Kasumi-1 (cell line): ENCODE results near the gene PEX5L.
"Not testable (repeated sequence)": the region's sequence is repeated elsewhere in the genome, so short reads cannot be mapped to it uniquely, and the experiment has no call there.

Source experiments
- DNase-seq, 2 experiments: peaks; one replicate each; lab custom pipeline; 2025; lab: John Stamatoyannopoulos, UW

PEX5L gene, protein sequence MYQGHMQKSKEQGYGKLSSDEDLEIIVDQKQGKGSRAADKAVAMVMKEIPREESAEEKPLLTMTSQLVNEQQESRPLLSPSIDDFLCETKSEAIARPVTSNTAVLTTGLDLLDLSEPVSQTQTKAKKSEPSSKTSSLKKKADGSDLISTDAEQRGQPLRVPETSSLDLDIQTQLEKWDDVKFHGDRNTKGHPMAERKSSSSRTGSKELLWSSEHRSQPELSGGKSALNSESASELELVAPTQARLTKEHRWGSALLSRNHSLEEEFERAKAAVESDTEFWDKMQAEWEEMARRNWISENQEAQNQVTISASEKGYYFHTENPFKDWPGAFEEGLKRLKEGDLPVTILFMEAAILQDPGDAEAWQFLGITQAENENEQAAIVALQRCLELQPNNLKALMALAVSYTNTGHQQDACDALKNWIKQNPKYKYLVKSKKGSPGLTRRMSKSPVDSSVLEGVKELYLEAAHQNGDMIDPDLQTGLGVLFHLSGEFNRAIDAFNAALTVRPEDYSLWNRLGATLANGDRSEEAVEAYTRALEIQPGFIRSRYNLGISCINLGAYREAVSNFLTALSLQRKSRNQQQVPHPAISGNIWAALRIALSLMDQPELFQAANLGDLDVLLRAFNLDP

DNA sequence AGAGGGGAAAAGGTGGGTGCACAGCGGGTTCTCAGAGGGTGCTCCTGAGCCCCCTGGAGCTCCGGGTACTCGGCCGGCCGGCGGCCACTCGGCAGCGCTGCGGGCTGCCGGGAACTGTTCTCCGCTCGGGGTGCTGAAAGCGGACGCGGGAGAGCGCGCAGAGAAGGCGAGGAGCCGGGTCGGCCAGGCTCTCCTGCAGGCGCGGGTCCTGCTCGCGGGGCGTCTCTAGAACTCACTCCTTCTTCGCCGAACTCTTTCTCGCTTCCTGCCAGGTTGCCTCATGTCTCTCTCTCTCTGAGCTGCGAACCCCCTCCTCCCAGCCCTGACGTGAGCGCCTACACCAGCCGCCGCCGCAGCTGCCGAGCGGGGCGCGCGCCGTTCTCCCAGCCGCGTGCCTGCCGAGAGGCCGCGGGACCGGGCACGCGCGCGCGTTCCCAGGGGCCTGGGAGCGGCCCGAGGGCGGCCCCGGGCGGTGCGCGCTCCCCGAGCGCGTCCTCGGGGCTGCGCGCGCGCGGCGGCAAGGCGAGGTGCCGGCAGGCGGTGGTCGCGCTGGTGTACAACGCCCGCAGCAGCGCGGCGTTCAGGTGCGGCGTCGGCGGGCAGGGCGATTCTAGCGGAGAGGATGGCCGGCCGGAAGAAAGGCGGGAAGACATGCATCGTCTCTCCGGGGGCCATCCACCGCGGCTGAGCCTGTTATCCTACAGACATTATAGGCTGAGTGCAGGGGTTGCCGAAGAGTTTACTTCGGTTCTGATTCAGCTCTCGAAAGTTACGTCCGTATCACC, at the start of gene PEX5L:
TSS of gene PEX5L (minus strand) at position 267 of the 785 bp plus-strand sequence. CDS start 338 bp downstream, outside the sequence.
- peak; percentile 49 to 53 for DNase-seq

DNA sequence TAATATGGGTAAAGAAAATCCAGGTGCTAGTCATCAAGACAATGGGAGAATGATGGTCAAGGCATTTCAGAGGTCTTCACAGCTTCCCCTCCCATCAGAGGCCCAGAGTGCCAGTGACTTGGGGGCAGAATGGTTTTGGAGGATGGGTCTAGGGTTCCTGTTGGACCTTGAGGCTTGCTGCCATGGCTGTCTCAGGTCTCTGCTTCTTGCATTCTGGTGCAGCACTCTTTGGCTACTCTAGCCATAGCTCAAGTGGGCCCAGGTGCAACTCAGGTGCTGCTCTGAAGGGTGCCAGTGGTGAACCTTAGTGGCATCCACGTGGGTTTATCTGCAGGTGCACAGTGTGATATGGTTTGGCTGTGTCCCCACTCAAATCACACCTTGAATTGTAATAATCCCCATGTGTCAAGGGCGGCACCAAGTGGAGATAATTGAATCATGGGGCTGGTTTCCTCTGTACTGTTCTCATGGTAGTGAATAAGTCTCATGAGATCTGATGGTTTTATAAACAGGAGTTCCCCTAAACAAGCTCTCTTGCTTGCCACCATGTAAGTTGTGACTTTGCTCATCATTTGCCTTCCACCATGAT, 48.5 kb upstream of the PEX5L start:
- DNase-seq = no peak

DNA sequence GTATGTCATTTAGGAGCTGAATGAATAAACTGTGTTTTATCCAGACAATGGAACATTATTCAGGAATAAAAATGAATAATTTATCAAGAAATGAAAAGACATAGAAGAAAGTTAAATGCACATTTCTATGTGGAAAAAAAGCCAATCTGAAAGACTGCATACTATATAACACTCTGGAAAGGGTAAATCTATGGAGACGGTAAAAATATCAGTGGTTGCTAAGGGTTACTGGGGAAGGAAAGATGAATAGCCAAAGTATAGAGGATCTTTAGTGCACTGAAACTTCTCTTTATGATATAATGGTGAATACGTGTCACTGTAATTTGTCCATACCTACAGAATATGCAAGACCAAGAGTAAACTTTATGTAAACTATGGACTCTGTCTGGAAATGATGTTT, 46.0 kb upstream of the PEX5L start:
- no peak for DNase-seq

DNA sequence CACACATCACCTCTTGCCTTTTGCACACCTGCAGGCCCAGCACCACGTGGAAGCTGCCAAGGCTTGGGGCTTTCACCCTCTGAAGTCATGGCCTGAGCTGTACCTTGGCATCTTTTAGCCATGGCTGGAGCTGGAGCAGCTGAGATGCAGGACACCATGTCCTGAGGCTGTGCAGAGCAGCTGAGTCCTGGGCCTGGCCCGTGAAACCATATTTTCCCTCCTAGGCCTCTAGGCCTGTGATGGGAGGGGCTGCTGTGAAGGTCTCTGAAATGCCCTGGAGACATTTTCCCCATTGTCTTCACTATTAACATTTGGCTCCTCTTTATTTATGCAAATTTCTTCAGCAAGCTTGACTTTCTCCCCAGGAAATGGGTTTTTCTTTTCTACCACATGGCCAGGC, 41.9 kb upstream of the PEX5L start:
- no peak for DNase-seq

DNA sequence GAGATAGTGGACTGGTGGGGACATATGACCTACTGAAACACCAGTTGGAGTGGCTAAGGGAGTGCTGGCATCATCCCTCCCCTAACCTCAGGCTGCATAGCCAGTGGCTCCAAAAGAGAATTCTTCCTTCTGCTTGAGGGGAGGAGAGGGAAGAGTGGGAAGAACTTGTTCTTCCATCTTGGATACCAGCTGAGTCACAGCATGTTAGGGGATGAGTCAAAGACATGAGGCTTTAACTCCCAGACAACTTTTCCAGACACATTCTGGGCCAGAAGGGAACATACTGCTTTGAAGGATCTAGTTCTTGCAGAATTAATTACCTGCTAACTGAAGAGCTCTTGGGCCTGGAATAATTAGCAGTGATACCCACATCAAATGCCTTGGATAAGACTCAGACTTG, 36.8 kb upstream of the PEX5L start:
- DNase-seq = no peak

DNA sequence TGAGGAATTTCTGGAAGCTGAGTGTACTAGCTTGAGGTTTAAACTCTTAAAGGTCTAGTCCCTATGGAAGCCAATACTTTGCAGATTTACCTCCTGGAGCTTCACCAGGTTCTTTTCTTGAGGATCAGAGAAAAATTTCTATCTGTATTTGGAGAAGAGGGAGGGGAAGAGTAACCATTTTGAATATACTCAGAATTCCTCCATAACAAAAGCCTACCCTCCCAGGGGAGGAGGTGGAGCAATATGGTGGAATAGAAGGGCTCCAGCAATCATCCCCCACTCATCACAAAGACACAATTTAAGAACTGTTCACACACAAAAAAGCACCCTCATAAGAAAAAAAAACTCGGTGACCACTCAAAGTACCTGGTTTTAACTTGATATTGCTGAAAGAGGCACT, 36.0 kb upstream of the PEX5L start:
- no peak for DNase-seq

DNA sequence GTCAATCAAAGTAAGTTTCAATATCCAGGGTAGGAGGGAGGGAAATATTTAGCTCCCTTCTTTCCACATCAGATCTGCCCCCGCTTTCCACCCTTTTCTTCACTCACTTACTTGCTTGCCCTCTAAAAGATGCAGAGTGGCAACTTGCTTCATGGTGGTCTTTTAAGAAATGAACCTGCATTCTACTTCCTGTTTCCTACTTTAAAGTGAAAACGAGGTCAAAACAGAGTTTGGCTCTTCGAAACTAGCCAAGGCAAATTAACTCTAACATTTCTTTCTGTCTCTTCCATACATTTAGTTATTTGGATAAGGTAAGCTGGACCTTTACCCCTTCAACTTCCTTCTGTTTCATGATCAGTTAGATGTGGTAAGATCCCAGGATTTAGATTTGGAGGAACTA, 34.2 kb upstream of the PEX5L start:
- no peak for DNase-seq

DNA sequence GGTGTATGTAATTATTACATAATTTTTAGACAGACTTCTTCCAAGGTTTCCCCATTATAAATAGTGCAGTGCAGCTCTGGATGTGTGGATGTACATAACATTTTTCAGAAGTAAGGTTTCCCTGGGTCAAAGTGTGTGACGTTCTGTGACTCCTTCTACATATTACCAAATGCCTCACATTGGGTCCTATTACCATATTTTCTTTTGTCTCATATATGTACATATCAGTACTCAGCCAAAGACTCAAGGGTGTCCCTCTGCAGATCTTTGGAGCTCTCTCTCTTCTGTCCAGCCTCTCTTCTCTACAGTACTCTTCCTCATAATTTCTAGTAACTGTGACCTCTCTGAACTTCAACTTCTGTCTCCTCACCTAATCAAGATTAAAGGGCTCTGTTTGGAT, 31.3 kb upstream of the PEX5L start:
- no peak for DNase-seq

DNA sequence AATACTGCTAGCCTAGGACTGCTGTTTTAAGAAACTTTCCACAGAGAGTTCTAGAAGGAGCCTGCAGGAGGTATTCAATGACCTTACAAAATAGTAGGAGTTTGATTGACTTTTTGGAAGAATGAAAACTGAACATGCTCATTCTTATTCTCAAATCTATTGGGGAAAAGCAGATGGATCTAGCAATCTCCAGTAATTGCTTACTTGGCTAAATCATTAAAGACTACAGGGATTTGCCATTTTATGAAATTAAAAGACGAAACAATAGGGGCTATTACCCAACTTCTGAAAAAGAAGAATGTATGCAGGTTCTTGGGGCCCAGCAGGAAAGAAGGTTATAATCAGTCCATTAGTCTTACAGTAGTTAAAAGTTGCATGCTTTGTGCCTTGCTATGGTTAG, 29.9 kb upstream of the PEX5L start:
- DNase-seq = no peak

DNA sequence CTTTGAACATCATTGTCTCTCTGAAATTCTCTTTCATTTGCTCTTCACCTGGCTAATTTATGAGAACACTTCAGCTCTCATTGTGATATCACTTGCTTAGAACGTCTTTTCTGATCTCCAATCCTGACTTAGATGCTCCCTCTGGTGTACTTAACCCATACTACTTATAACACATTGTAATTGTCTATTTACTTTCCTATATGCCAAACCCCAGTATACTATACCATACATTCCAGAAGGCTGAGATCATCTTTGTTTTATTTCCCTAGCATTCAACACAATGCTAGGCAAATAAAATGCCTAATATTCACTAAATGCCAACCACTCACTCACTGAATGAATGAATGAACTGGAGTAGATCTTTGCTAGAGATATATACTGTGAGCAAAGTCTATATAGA, 27.0 kb upstream of the PEX5L start:
- no peak for DNase-seq

DNA sequence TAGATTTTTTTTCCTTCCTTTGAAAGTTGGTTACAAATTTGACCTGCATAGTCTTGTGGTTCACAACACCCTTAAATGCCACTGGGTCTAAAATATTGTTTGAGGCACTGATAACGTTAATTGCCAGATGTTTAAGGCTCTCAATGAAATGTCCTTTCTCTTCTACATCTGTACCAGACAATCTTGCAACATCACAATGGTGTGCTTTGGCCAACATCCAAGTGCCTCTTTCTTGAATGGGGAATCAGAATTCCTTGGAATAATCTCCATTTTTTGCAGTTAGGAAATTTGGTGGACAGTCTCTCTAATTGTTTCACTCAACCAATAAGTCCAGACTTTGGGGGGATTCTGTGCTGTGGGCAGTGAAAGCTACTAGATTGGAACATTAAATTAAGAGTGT, 26.0 kb upstream of the PEX5L start:
- no peak for DNase-seq

DNA sequence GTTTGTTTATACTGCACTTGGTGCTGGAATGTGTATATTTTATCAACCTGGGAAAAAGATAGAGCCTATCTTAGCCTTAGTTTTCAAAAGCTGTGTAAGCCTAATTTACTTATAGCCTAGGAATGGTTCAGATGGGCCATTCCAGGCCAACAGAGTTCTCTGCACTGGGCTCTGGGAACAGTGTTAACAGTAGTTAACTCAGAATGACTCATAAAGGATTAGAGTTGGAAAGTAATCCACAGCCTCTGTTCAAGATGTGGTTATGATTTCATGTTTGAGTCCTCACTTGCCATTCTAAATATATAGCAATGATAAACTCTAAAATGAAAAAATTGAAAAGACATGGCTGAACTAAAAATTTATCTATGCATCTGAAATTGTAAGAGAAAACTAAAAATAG, 22.6 kb upstream of the PEX5L start:
- DNase-seq = no peak

DNA sequence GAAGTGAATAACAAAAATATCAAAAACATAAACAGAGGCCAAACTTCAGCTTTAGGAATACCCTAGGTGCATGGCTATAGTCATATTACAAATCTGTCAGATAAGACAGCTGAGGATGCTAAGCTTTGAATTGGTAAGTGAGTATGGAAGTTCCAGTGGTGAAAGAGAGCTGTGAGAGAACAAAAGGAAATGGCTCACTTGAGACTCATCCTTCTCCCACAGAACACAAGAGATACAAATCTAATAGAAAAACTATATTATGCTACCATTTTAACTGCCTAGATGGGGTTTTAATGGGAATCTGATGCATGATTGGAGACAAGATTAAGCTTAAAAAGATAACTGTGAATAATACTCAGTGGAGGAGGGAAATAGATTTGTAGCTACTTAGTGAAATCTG, 21.5 kb upstream of the PEX5L start:
- no peak for DNase-seq

DNA sequence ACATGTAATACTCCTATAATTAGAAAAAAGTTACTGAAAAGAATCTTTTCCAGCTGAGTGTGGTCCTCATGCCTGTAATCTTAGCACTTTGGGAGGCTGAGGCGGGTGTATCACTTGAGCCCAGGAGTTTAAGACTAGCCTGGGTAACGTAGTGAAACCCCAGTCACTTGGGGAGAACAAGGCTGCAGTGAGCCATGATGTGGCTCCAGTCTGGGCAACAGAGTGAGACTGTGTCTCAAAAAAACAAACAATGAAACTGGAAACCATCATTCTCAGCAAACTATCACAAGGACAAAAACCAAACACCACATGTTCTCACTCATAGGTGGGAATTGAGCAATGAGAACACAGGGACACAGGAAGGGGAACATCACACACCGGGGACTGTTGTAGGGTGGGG, 18.9 kb upstream of the PEX5L start:
- not testable (repeated sequence) for DNase-seq

DNA sequence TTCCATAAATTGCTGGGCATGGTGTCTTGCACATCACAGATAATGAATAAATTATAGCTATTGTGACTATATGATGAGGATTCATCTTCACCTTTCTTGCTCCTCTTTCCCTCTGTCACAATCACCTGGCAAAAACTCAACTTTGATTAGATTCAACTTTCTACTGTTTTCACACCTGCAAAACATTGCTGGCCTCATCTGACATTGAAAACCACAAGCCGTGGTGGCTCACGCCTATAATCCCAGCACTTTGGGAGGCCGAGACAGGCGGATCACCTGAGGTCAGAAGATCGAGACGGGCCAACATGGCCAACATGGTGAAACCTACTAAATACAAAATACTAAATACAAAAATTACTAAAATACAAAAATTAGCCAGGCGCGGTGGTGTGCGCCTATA, 12.7 kb upstream of the PEX5L start:
- no peak for DNase-seq

DNA sequence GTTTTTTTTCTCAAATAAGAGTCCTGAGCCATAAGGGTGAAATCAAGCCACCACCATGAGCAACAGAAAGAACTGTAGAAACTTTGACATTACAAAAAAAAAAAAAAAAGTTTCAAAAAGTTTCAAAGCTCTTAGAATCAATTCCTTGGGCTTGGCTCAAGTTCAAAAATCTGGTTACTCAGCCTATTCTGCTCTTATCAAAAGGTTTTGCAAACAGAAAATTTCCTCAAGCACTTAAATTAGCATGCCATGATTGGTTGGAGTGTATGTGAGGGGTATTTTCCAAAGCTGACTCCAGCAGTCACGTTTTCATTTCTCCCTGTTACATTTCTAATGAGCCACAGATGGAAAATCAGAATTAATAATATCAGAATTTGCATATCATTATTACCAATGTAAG, 12.1 kb upstream of the PEX5L start:
- DNase-seq = no peak

DNA sequence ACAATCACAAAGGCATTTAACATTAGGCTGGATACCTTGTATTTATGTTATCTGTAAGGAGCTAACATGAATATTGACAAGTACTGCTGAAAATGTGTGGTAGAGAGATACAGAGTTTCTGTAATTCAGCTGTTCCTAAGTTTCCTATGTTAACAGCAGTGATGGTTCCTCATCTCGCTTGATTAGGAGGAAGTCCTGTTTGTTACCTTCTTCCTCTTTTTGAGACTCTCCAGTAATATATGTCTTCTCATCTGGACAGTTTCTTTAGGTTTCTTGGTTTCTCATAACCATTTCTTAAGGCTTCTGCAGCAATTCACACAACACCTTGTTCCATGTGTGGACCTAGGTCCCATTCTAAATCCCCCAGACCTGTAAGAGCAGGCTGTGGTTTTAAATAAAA, 11.4 kb upstream of the PEX5L start:
- DNase-seq = peak; percentile 90 to 93

DNA sequence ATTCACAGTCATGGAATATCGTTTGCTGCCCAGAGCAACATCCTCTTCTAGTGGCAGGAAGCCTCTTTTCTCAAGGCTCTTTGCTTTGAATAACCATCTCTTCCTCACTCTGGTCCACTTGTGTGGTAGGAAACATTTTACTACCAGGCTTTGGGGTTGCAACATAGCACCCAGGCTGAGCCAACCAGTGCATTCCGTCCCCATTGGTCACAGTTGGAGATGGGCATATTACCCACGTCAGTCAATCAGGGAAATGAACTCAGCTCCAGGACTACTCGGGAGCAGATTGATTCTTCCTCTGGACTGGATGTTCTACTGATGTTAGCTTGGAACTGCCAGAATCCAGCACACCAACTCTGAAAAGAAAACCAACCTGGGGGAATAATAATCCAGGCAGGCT, 4.2 kb upstream of the PEX5L start:
- DNase-seq = no peak

DNA sequence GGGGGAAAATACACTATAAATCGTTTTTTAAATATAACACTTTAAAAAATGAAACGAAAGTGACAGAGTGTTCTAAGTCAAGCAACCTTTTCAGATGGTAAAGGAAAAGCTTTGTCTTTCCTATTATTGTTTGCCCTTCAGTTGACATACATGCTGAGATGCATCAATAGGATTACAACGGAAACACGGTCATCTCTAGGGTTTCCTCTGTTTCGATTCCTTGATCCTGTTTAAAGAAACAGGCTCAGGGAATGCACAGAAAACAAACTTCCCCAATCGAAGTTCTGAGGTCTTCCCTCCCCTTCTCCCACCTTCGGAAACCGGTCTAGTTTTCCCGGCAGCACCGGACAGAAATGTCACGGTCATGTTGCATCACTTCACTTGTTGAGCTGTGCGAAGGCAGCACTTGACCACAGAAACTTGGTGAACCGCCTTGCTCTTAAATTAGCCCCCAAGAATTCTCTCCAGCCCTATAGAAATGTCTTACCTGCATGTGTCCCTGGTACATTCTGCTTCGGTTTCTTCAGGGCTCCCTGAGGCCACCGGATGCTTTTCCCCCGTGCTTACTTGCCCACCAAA, 556 bp downstream of the PEX5L start:
- no peak for DNase-seq

DNA sequence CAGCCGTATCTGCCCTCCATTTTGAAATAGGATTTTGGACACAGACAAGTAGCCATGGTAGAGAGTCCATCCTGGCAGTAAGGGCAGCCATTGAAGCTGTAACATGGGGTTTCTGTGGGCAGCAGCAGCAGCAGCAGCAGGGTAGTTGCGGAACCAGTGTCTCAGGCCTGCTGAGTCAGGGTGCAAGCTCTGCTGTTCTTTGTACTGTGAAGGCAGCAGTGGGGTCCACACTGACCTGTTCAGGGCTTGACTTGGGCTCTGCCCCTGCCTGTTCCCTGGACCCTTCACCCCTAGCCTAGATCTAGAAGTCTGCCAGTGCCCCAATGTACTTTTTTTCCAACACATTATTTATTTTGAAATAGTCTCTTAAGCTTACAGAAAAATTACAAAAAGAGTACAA, 9.7 kb downstream of the PEX5L start:
- DNase-seq = no peak

DNA sequence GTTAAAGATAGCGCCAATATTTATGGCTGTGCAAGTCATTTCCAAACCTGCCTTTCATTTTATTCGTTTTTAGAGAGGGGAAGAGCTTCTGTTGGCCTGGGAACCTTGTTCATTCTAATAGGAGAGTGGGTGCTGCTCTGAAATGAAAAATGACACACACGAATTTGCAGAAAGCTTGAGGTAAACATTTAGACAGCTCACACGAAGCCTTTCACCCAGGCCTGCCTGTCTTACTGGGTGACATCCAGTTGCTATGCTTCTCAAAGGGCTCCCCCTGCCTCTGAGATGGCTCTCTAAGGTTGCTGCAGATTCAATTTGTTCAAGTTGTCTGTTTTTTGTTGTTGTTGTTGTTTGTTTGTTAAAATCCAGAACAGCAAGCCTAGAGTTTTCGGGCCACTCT, 18.2 kb downstream of the PEX5L start:
- DNase-seq = no peak

DNA sequence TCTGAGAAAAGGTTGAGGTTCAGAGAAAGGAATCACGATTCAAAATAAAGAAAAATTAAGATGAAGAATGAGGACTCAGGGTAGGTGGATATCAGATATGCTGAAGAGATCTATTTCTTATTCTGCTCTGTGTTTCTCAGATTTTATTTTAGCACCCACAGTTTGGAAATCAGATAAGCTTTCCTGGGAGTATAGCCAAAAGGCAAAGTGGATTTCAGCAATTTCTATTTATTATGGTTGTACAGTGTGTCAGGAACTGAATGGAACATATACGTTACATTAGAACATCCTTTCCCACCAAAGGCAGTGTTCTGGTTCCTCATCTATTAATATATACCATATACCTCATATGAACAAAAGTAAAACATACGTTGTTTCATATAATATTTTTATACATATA, 18.9 kb downstream of the PEX5L start:
- no peak for DNase-seq
